WTC11 (cell line): ENCODE results near the gene TRMU. TPM values are rescaled to one million over a fixed set of nuclear protein-coding genes. Genes with fewer than 3 reads are reported as not detected.

Experiments
- ATAC-seq: fragments of 200-7000 bp; cut with Tn5 transposase; 2 replicates; pipeline ENCODE4 v1.10.0; 2021; ENCODE audit warnings: mild to moderate bottlenecking, moderate library complexity
- Bru-seq: library from RNA; stranded (reverse); fragments of 400-500 nt; gene quantifications from one replicate; lab custom pipeline; 2021; lab: Mats Ljungman, UMichigan
- CTCF ChIA-PET: fragments of 300-600 bp; sonication (Branson Sonifier 250); formaldehyde crosslinking; loops from one replicate; lab custom pipeline; 2021; ENCODE audit warnings: antibody characterized with exemption; lab: Charles Lee
- POLR2A ChIA-PET: fragments of 350-600 bp; sonication (Branson Sonifier 250); formaldehyde crosslinking; loops from one replicate; lab custom pipeline; 2021; ENCODE audit warnings: antibody characterized with exemption; lab: Charles Lee
- DNase-seq: peaks from one replicate; pipeline ENCODE4 v3.0.0; 2021; ENCODE audit warnings: low spot score
- H3K27ac Mint-ChIP-seq: 2 replicates; pipeline ENCODE4 v1.8.0; 2021; ENCODE audit warnings: mixed read lengths
- H3K27me3 Mint-ChIP-seq: 2 replicates; pipeline ENCODE4 v1.8.0; 2021; ENCODE audit warnings: low read depth, mild to moderate bottlenecking, moderate library complexity, mixed read lengths
- H3K36me3 Mint-ChIP-seq: 2 replicates; pipeline ENCODE4 v1.8.0; 2021; ENCODE audit warnings: mixed read lengths
- H3K4me1 Mint-ChIP-seq: 2 replicates; pipeline ENCODE4 v1.8.0; 2022; ENCODE audit warnings: mixed read lengths
- H3K4me3 Mint-ChIP-seq: 2 replicates; pipeline ENCODE4 v1.8.0; 2021; ENCODE audit warnings: mild to moderate bottlenecking, moderate library complexity, mixed read lengths
- H3K9me3 Mint-ChIP-seq: 2 replicates; pipeline ENCODE4 v1.8.0; 2021; ENCODE audit warnings: mixed read lengths
- AFF4 ChIP-seq: sonication (generic); formaldehyde crosslinking; IDR thresholded peaks from 2 replicates; pipeline ENCODE4 v1.8.1; 2023; ENCODE audit warnings: mild to moderate bottlenecking, missing genetic modification reagents, borderline replicate concordance
- E2F5 ChIP-seq: sonication (generic); formaldehyde crosslinking; IDR thresholded peaks from 2 replicates; pipeline ENCODE4 v1.8.1; 2022; ENCODE audit warnings: mild to moderate bottlenecking, moderate library complexity, missing genetic modification reagents
- FOXJ3 ChIP-seq: sonication (generic); formaldehyde crosslinking; IDR thresholded peaks from 2 replicates; pipeline ENCODE4 v1.9.0; 2021; ENCODE audit warnings: missing genetic modification reagents, mild to moderate bottlenecking, borderline replicate concordance
- GABPB1 ChIP-seq: sonication (generic); formaldehyde crosslinking; IDR thresholded peaks from 2 replicates; pipeline ENCODE4 v1.8.1; 2023; ENCODE audit warnings: mild to moderate bottlenecking, missing genetic modification reagents
- JAZF1 ChIP-seq: fragments of 250-450 bp; sonication (Bioruptor Pico); IDR thresholded peaks from 2 replicates; pipeline ENCODE4 v1.9.0; 2021; ENCODE audit warnings: moderate library complexity, mild to moderate bottlenecking, inconsistent platforms
- KAT7 ChIP-seq: sonication (generic); formaldehyde crosslinking; IDR thresholded peaks from 2 replicates; pipeline ENCODE4 v1.8.1; 2023; ENCODE audit warnings: missing genetic modification reagents, mild to moderate bottlenecking, borderline replicate concordance
- MLX ChIP-seq: sonication (generic); formaldehyde crosslinking; IDR thresholded peaks from 2 replicates; pipeline ENCODE4 v1.8.1; 2023; ENCODE audit warnings: mild to moderate bottlenecking, missing genetic modification reagents, moderate library complexity
- MYBL2 ChIP-seq: sonication (generic); formaldehyde crosslinking; IDR thresholded peaks from 2 replicates; pipeline ENCODE4 v1.8.1; 2023; ENCODE audit warnings: mild to moderate bottlenecking, moderate library complexity, missing genetic modification reagents
- NR2C2 ChIP-seq: sonication (generic); formaldehyde crosslinking; IDR thresholded peaks from 2 replicates; pipeline ENCODE4 v1.8.0; 2022; ENCODE audit warnings: mild to moderate bottlenecking, missing genetic modification reagents
- SMAD4 ChIP-seq: sonication (generic); formaldehyde crosslinking; IDR thresholded peaks from 2 replicates; pipeline ENCODE4 v1.8.0; 2022; ENCODE audit warnings: mild to moderate bottlenecking, missing genetic modification reagents
- SP1 ChIP-seq: sonication (generic); formaldehyde crosslinking; conservative IDR thresholded peaks from 2 replicates; pipeline ENCODE4 v1.8.1; 2022; ENCODE audit warnings: missing genetic modification reagents
- USF1 ChIP-seq: sonication (generic); formaldehyde crosslinking; IDR thresholded peaks from 2 replicates; pipeline ENCODE4 v1.8.0; 2022; ENCODE audit warnings: mild to moderate bottlenecking, missing genetic modification reagents
- ZNF138 ChIP-seq: sonication (generic); formaldehyde crosslinking; conservative IDR thresholded peaks from 2 replicates; pipeline ENCODE4 v1.8.1; 2022; ENCODE audit warnings: mild to moderate bottlenecking, moderate library complexity, missing genetic modification reagents
- ZNF281 ChIP-seq: sonication (generic); formaldehyde crosslinking; IDR thresholded peaks from 2 replicates; pipeline ENCODE4 v1.8.0; 2023; ENCODE audit warnings: mild to moderate bottlenecking, missing genetic modification reagents
- ZNF512 ChIP-seq: sonication (generic); formaldehyde crosslinking; IDR thresholded peaks from 2 replicates; pipeline ENCODE4 v1.8.1; 2022; ENCODE audit warnings: missing genetic modification reagents, borderline replicate concordance
- ZNF532 ChIP-seq: fragments of 250-450 bp; sonication (Bioruptor Pico); IDR thresholded peaks from 2 replicates; pipeline ENCODE4 v1.9.0; 2021; ENCODE audit warnings: mild to moderate bottlenecking, borderline replicate concordance
- long read RNA-seq, 3 experiments: library from RNA in 1 of 3; library from capped mRNA in 1 of 3; library from polyadenylated mRNA in 1 of 3; unstranded in 2 of 3; stranded (forward) in 1 of 3; transcript quantifications; one replicate each; pipeline ENCODE4 v2.0.0, GENCODE V29; 2021
- total RNA-seq: library from RNA; stranded (reverse); gene quantifications from 3 replicates; pipeline ENCODE4 v1.2.3, GENCODE V29; 2021

Gene TRMU
- total RNA-seq (62.4 to 103 TPM (median 64.6 TPM) in 3 replicates), Bru-seq, nascent RNA (percentile 84 among the genes with signal in this experiment)
- long read RNA-seq, experiment 1, transcript TRMU-201 (11 exons, 1,940 nt) = major isoform, 41 of 238 reads
- long read RNA-seq, experiment 1, transcript TRMU-204 (10 exons, 1,793 nt) = minor isoform, 23 of 238 reads
- long read RNA-seq, experiment 1, transcript TRMU-203 (10 exons, 1,830 nt) = minor isoform, 15 of 238 reads
- long read RNA-seq, experiment 1, transcript TRMU-207 (11 exons, 1,882 nt) = minor isoform, 11 of 238 reads
- long read RNA-seq, experiment 1, partial matches to known transcripts = 20 of 238 reads
- long read RNA-seq, experiment 1, other reads (novel, unspliced or antisense) = 104 of 238 reads
- long read RNA-seq, experiment 2, transcript TRMU-204 (10 exons, 1,793 nt) = major isoform, 7 of 37 reads
- long read RNA-seq, experiment 2, partial matches to known transcripts = 5 of 37 reads
- long read RNA-seq, experiment 2, other reads (novel, unspliced or antisense) = 12 of 37 reads
- long read RNA-seq, experiment 3, transcript TRMU-202 (10 exons, 1,381 nt) = minor isoform, 9 of 166 reads
- long read RNA-seq, experiment 3, transcript TRMU-204 (10 exons, 1,793 nt) = minor isoform, 5 of 166 reads
- long read RNA-seq, experiment 3, transcript TRMU-203 (10 exons, 1,830 nt) = minor isoform, 23 of 166 reads
- long read RNA-seq, experiment 3, transcript TRMU-201 (11 exons, 1,940 nt) = major isoform, 60 of 166 reads
- long read RNA-seq, experiment 3, partial matches to known transcripts = 6 of 166 reads
- long read RNA-seq, experiment 3, other reads (novel, unspliced or antisense) = 55 of 166 reads

GRCh38 chr22:46335201-46336118 is at the start of gene TRMU:
Gene TRMU, plus strand, starts transcription at chr22:46335714. Its CDS starts 51 bp downstream, at chr22:46335765.
- peak within 1 kb of the TSS; percentile 90 for H3K4me3 Mint-ChIP-seq
- POLR2A ChIA-PET = interaction anchor here (0.6 to 1.3 kb wide), 5 partner anchors 9 to 68 kb away, joined by 3 read pairs; no protein-coding TSS in a partner anchor
- no peaks in the 10 kb centered on the region for H3K9me3 Mint-ChIP-seq
- peaks cover 18% of the 10 kb centered on the region for H3K4me1 Mint-ChIP-seq
- peak within 1 kb of the TSS; percentile 96 for H3K27ac Mint-ChIP-seq
- CTCF ChIA-PET = interaction anchor here (1.0 to 2.3 kb wide), 6 partner anchors 32 to 423 kb away, joined by 3 to 11 read pairs (median 4); no protein-coding TSS in a partner anchor
- peaks cover 37% of the 10 kb centered on the region for H3K36me3 Mint-ChIP-seq
- ATAC-seq (peak; percentile 94), DNase-seq (peak; percentile 85)
- no peaks in the 10 kb centered on the region for H3K27me3 Mint-ChIP-seq
- TF ChIP-seq USF1 (no peak), GABPB1 (CRISPR knock-in tag) (peak; percentile 92), SMAD4 (CRISPR knock-in tag) (no peak), ZNF281 (0 out of 2 replicates have a peak, but pooled peaks have one; percentile 0), ZNF532 (CRISPR knock-in tag) (no peak), ZNF512 (no peak), AFF4 (CRISPR knock-in tag) (no peak), KAT7 (CRISPR knock-in tag) (no peak; the same call in 1 of the 2 replicates), MLX (CRISPR knock-in tag) (0 out of 2 replicates have a peak, but pooled peaks have one; percentile 53), SP1 (peak; percentile 81), FOXJ3 (CRISPR knock-in tag) (no peak), JAZF1 (CRISPR knock-in tag) (no peak), NR2C2 (CRISPR knock-in tag) (no peak), ZNF138 (no peak), E2F5 (CRISPR knock-in tag) (peak; percentile 89), MYBL2 (peak; percentile 93)
